Stimulated activated CD4-positive, alpha-beta T cell treated with anti-CD3 and anti-CD28 coated beads, Interleukin-4, amount 100 ng/mL, for 24 hours (primary cell): ENCODE data around the gene ROR1.

Experiments used
- DNase-seq: peaks from one replicate; pipeline ENCODE4 v3.0.0-alpha.2; 2020

Gene ROR1

DNA sequence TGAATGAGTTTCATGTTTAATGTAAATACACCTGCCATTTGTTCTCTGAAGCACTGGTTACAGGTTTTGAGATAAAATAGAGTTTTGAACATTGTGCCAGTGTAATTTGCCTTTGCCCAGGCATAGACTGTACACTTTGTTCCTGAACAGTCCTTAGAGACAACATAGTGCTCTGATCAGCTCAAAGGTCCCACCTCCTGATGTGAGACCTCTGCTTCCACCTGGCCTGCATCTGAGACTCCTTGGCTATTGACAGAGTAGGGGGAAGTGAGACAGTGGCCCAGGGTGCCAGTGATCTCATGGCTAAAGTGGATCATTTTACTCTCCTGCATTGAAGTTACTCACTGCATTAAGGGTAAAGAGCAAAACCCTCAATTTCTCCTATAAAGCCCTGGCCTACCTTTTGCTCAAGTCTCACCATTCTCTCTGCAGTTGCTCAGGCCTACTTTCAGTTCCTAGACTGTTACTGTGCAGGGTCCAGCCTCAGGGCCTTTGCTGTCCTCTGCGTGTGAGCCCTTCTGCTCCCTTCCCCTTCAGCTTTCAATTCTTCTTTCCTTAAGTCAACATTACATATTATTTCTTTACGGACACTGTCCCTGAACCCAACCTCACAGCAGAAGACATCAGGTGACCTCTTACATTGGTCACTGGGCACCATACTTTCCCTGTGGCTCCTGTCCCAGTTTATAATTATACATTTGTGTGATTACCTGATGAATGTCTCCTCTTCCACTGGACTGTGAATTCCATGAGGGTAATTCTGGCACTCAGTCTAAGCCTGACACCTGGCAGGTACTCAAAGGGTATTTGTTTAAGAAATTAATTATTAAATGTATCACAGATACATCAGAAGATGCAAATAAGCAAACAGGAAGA is 142.9 kb downstream of the ROR1 start:
- no peak for DNase-seq

DNA sequence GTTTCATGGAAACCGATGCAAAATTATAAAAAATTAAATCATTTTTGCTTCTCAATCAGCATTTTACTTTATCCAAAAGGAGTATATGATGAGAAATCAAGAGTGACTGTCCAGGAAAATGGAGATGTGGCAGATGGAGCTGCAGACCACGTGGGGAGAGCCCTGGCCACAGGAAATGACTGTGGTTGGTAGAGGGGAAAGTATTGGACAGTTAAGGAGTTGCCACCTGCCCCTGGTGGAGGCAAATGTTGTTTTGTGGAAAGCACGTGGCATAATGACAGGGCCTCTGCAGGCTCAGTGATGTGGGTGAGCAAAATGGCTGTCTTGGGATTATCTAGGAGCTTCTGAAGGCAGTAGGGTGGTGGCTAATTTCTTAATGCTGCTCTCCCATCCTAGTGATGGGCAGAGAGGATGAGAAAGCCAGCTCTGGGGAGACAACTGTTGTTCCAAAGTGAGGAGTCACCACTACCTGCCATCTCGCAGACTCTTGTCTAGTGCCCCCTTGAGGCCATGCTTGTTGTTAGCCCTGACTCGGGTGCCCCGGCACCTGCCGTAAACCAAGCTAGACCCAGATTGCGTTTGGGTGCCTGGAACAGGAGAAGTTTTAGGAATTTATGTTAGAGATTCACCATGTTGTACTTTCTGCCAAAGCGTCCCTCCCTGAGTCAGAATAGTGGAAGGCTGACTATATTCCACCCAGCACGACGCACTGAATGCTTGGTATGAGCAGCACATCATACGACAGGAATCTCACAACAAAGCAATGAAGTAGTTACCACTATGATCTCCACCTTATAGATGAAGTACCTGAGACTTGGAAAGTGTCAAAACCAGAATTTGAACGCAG is 144.0 kb downstream of the ROR1 start:
- no peak for DNase-seq

DNA sequence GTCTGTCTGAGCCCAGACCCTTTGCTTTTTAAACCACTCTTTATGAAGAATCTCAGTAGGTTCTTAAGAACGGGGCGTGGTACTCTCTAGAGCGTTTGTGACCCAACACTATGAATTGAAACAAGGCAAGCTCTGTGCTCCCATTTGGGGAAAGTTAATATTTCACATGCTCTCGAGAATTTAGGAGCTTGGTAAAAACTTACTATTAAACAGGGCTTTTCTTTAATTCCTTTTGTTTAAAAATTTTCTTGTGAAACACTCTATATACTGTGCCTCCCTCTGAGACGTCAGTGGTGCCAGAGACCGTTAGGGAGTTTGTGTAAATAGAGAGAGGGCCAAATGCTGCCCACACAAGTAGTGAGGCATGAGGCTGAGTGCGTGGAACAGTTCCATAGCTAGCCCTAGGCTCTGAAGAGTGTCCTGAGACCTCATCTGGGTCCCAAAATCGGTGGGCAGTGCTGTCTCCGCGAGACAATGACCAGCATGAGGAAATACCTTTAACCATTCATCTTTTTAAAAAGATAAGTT is 144.7 kb downstream of the ROR1 start:
- no peak for DNase-seq

DNA sequence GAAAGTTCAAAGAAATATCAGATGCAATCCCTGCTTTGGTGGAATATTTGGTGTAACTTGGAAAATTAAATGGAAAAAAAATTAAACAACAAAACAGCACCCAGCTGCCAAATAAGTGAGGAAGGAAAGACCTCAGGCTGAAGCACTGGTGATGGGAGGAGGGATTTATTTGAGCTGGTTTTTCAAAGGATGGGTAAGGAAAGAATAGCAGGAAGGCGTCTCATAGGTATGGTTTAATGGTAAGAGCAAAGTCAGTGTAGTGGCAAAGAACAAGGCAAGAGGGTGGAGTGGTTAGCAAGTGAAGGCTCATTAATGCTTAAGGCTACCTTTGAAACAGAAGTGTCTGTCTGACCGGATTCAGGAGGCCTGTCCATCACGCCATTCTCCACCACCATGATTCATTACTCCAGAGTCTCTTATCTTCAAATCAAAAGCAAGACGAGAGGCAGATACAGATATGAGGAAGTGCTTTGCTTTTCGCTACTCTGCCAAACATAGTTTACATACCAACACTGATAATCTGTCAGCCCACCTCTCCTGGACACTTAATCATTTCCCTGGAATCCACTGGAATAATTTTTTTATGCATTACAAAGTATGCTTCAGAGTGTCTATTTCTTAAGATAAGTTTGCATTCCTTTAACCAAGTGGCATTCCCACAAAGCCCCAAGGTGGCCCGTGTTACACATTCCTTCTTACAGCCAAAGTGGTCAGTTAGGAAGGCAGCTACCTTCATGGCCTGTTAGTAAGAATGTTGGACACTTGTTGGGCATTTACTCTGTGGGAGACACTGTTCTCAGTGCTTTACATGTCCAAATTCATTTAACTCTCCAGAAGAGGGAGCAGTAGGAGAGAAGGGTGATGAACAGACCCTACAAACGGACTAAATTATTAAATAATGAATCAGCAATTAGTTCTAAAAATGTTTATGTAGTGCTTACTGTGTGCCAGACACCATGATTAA is 146.6 kb downstream of the ROR1 start:
- no peak for DNase-seq

DNA sequence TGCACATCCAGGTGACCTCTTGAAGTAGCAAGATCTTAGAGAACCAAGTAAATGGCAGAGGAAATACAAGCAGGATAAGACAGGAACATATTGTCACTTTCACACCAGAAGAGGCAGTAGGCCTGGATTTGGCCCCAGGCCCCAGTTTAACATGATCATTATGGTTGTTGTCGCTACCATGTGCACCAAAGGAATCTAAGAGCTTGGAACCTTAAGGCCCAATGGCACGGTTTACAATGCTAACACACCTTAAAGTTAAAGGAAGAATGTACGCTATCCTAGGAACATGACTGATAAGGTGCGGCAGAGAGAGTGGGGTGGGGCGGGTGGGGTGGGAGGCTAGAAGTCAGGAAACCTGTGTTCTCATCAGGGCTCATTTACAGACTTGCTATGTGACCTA is 147.5 kb downstream of the ROR1 start:
- no peak for DNase-seq

DNA sequence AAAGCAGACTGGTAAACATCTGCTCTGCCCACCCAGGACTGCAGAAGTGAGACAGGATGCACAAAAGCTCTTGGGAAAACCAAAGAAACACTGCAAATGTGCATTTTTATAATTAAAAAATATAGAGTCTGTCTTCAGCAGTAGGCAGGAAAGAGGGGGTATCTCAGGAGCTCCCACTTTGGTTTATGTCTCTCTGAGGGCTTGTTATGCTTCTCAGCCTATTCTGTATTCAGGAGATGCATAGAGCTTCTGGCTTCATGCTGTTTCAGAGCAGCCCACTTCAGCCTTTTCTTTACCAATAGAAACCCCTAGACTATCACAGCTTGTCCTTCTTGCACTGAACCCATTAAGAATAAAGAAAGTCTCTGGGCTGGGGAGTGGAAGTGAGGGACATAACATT is 148.0 kb downstream of the ROR1 start:
- DNase-seq = no peak

DNA sequence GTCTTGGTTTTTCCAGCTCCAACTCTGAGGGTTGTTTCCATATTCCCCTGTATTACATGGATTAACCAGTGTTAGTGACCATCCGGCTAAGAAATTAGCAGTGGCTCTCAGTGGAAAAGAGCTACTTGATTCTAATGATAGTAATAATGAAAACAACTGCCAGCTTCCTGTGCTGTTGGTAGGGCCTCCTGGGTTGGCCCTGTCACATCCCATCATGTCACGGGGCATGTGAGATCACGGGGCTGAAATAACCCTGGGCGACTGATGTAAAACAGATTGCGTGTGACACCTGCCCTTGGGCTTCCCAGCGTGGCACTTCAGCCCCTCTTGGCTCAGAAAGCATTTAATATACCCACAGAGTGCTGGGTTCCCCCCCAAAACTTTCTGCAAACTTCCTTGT is 149.0 kb downstream of the ROR1 start:
- DNase-seq = no peak

DNA sequence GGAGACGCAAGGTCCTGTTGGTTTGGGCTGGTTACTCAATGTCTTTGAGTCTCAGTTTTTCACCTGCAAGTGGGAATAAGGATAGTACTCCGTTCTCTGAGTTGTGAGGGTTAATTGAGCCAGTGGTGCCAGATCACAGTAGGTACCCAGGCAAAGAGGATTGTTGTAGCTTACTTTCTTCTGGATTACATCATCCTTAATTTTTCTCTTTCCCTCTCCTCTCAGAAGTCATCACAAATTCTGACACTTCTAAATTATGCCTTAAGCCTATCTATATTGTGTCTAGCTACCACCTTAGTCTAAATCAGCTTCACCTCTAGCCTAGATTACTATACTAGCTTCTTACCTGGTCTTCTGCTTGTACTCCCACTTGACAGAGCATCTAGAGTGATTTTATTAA is 149.5 kb downstream of the ROR1 start:
- DNase-seq = no peak

DNA sequence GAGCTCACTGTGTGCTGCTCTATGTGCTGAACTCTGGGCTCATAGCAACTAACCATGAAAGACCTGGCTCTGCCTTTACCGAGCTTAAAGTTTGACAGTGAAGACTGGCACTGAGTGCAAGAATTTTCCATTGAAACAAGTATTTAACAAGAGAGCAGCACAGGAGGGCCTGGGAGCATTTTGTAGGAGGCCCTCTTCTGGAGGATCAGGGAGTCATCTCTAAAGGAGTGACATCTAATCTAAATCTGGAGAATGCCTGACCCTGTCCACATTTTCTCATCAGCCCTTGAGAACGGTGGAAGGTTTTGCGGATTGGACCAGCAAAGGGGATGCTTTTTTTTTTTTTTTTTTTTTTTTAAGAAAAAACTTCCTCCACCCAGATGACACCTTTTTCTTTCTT is 150.8 kb downstream of the ROR1 start:
- no peak for DNase-seq

DNA sequence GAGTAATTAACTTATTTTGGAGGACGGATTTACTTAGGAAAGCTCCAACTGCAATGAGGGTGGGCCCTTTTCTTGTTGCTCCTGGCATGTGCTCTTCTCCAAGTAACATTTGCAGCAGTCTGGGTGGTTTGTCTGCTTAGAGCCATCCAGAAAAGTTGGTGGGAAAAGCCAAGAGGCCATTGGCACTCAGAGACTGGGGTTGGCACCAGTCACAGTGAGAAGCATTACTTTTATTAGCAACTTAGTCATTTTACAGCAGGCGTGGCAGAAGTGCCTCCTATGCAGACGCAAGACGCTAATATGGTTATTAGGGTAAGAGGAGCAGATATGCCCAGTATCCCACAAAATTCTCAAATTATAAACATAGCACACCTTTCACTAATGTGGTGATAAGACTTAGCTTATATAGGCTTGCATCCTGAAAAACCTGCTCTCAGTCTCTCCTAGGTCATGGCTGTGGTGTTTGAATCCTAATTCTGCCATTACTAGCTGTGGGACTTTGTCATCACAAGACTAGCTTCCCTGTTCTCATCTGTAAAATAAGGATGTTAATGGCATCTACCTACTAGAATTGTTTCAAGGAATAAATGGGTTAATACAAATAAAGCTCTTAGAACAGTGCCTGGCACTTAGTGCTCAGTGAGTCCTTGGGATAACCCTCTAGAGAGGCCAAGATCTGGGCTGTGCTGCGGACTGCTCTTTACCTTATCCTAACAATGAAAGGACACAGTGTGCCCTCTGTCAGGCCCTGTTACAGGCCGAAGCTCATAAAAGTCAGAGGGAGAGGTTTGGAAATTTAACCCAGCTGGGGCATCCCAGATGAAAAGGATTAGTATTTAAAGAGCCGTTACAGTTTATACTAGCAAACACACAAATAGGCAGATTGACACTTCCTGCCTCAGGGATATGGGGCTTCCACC is 154.6 kb downstream of the ROR1 start:
- DNase-seq = no peak

DNA sequence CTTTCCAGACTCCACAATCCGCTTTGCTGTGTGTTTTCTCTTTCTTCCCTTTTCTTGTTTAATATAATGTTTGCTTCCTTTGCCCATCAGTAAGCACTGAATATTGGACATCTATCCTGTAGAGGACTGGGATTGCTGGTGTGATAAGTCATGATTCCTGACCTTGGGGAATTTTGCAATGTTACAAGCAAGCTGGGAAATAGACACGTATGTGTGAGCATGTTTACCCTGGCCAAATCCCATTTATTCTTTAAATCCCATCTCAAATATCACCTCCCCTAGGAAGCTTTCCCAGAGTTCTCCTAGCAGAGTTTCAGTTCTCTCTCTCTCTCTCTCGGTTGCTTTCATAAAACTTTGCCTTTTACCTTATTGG is 155.3 kb downstream of the ROR1 start:
- no peak for DNase-seq

DNA sequence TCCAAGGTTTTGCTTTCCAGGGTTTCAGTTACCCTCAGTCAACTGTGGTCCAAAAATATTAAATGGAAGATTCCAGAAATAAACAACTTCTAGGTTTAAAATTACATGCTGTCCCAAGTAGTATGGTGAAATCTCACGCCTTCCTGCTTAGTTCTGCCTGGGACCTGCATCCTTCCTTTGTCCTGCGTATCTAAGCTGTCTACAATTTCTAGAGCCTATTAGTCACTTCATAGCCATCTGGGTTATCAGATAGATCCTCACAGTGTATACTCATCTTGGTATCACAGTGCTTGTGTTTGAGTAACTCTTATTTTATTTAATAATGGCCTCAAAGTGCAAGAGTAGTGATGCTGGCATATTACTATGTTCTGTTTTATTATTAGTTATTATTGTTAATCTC is 157.7 kb downstream of the ROR1 start:
- no peak for DNase-seq

DNA sequence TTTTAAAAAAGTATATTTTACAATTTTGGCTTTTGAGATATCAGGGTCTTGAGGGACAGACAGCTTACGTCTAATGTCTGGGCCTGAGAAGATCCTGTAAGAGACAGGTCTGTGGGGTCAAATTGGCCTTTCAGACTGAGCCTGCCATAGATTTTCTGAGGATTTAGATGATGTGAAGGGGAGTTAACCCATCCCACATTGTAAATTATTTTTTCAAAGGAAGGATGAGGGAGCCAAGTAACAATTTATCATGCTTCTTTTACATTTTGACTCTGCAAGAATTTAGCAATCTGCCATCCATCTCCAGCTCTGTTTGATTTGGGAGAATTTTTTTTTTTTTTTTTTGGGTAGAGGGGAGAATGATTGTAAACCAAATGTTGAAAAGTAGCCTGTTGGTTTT is 160.9 kb downstream of the ROR1 start:
- no peak for DNase-seq

DNA sequence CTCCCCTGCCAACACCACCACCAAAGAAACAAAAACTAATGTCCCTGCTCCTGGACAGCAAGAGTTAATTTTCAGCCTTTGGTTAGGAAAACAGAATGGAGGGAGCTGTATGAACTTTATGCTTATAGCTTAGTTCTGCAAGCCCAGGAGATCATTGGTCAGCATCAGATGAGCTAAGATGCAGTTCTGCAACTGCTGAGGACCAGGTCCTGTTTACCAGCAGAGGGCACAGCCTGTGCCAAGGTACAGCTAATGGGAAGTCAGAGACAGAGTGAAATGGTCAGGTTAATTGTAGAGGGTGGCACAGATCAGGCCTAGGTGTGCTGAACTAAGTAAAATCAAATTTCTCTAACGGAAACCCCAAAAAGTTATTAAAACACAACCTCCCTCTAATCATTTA is 161.3 kb downstream of the ROR1 start:
- no peak for DNase-seq

DNA sequence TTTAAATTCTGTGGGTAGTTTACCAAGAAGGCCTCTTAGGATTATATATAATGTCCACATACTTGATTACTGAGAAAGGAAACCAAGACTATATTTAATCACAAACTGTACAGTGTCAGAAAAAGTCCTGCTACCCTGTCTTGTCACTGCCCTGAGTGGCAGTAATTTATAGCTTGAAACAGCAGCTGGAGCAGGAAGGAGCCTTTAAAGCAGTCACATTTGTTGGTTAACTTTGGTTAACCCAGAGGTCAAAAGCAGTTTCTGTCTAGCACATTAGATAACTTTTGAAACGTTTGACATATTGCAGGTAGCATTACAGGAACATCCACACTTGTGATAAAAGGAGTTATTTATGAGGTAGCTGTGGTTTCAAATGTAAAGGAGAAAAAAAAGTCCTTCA is 161.7 kb downstream of the ROR1 start:
- DNase-seq = no peak

DNA sequence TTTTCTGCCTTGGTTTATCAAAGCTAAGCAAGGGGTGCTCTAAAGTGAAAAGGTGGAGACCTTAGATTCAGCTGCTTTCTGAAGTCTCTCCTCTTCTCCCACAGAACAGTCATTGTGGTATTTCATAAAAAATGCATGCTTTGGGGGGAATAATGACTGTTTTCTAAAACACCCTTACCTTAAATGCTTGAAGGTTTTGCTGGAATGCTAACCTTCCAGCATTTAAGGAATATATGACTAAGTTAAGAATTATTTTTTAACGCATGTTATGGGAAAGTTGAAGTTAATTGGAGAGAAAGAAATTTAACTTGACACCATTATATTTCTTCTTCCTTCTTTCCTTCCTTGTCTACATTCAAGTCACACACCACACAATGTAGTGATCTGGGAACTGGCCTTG is 162.5 kb downstream of the ROR1 start:
- no peak for DNase-seq

DNA sequence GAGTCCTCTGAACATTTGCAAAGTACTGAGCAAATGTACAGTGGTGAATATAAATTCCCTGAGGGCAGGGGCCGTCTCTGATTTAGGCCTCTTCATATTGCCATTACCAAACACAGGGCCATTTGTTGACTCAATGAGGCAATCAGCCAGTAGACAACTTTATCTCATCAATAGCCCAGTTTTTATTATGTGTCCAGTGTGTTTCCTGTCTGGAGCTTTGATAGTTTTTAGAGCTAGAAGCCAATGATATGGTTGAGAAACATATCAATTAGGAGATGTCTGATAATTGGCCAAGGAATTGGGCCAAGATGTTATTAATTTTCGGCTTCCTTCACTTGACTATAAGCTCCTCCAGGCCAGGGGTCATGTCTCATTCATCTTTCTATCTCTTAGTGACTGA is 163.0 kb downstream of the ROR1 start:
- DNase-seq = no peak

DNA sequence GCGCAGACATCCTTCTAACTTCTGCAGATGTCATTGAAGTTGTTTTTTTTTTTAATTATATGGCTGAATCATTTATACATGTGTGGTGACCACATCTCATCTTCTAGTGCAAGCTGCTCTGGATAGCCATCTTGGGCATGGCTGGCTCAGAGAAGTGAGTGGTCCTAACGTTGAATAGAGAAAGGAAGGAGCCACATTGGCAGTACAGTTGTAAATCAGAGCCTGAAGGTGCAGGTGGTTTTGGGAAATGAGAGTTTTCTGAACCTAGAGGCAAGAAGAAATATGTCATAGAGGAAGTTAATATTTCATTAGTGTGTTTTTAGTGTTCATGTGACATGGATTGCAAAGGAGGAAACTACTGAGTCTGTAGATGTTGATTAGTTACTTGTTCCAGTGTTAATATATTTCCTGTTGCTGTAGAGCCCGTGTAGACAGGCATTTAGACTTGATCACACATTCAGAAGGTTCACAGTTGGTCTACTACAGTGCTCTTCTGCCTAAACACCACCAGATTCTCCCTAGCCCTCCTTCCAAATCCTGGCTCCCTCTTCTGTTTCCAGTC is 163.7 kb downstream of the ROR1 start:
- no peak for DNase-seq

DNA sequence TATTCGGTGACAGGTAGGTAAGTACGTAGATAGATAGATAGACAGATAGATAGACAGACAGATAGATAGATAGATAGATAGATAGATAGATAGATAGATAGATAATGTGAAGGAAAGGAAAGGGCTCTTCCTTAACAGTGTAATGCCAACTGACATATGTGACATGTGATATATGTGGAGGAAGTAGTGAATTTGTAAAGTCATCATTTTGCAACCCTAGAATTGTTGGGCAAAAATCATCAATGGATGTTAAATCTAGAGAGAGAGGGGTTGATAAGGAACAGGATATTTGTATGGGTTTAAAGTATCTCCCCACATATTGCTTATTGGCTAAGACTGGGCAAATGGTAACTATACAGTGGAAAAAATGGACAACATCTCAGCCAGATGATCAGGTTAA is 166.6 kb downstream of the ROR1 start:
- DNase-seq = no peak

DNA sequence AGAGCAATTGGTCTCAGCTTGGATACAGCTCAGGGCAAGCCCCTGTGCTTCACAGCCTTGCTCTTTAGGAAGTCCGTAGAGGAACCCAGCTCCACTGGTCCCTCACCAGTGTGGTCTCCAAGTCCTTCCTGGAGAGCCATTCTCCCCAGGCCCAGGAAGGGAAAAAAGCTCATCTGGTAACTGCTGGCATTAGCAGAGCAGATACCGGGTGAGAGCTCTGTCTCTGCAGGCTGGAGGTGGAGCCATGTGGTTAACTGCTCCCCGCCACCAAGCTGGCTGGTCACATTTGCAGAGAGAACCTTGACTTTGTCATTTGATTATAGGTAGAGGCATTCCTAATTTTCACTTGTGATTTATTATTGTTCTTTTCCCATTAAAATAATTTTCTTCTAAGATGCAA is 169.6 kb downstream of the ROR1 start:
- DNase-seq = no peak

DNA sequence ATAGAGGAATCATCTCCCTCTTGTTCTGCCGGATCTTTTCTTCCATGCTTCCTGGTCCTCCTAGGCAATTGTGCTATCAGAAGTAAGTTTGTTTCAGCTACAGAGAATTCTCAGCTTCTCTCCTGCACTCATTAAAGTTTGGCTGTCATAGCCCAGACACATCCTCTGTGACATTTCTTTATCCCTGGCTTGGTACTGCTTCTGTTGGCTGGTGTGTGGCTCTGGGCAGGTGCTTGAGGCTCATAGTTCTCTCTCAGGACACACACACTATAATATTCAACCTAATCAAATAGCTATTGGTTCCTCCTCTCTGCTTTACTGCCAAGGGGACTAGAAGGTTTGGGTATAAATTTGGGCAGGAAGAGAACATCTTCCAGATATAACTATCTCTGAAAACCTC is 172.1 kb downstream of the ROR1 start:
- no peak for DNase-seq
